ENCODE measurements around the gene NMUR1.
"Not testable (repeated sequence)": the region's sequence is repeated elsewhere in the genome, so short reads cannot be mapped to it uniquely, and the experiment has no call there.

The NMUR1 gene
- 0 to 0.38 (median 0) reads per million in 18 experiments for total RNA-seq

- peak; percentile 27 to 45 for DNase-seq
These were observed at the start of gene NMUR1 for GRCh38 chr2:231530099-231531011. NMUR1 (minus strand) TSS chr2:231530445; CDS start chr2:231530361, 84 bp downstream.

GRCh38 chr2:231579560-231579959 lies 49.3 kb upstream of the NMUR1 start:
- no peak for DNase-seq

- DNase-seq = not testable (repeated sequence)
These were observed 48.4 kb upstream of the NMUR1 start for GRCh38 chr2:231578655-231579054.

- no peak for DNase-seq
These were observed 46.2 kb upstream of the NMUR1 start for GRCh38 chr2:231576465-231576864.

- no peak for DNase-seq
These were observed 45.5 kb upstream of the NMUR1 start for GRCh38 chr2:231575612-231576256.

GRCh38 chr2:231573698-231574421 lies 43.6 kb upstream of the NMUR1 start:
- DNase-seq = no peak

GRCh38 chr2:231573096-231573495 lies 42.9 kb upstream of the NMUR1 start:
- DNase-seq = no peak

- DNase-seq = no peak
These were observed 41.5 kb upstream of the NMUR1 start for GRCh38 chr2:231571661-231572191.

GRCh38 chr2:231570915-231571314 lies 40.7 kb upstream of the NMUR1 start:
- DNase-seq = not testable (repeated sequence)

GRCh38 chr2:231568785-231569435 lies 38.7 kb upstream of the NMUR1 start:
- no peak for DNase-seq

- DNase-seq = no peak
These were observed 38.0 kb upstream of the NMUR1 start for GRCh38 chr2:231568098-231568784.

- no peak for DNase-seq
These were observed 36.9 kb upstream of the NMUR1 start for GRCh38 chr2:231567159-231567558.

GRCh38 chr2:231565887-231566594 lies 35.8 kb upstream of the NMUR1 start:
- no peak for DNase-seq

GRCh38 chr2:231563378-231563961 lies 33.2 kb upstream of the NMUR1 start:
- DNase-seq = peak; percentile 47 to 63

GRCh38 chr2:231557571-231558217 lies 27.4 kb upstream of the NMUR1 start:
- peak; percentile 88 to 90 for DNase-seq

- DNase-seq = no peak
These were observed 26.7 kb upstream of the NMUR1 start for GRCh38 chr2:231556981-231557380.

- not testable (repeated sequence) for DNase-seq
These were observed 26.3 kb upstream of the NMUR1 start for GRCh38 chr2:231556496-231556895.

- peak; percentile 35 to 69 for DNase-seq
These were observed 24.7 kb upstream of the NMUR1 start for GRCh38 chr2:231554748-231555545.

- DNase-seq = no peak
These were observed 24.1 kb upstream of the NMUR1 start for GRCh38 chr2:231554327-231554726.

All from inflammatory macrophage (primary cell).